ENCODE data around the gene RAB15. TPM values are rescaled to one million over a fixed set of nuclear protein-coding genes. Genes with fewer than 3 reads are reported as not detected.

The RAB15 gene
- total and polyA plus RNA-seq, 4 donors = 6.8 to 16.4 (median 14.9) TPM

GRCh38 chr14:64944861-64945260 lies 27.3 kb downstream of the RAB15 start:
- no peak overlapping the region for H3K4me3 ChIP-seq
- ATAC-seq (ENCODE audit: insufficient read depth, low FRiP score) (no peak), DNase-seq (no peak)
- H3K27me3 ChIP-seq (ENCODE audit: control insufficient read depth in 3 of 3, insufficient read depth in 3 of 3, low read length in 2 of 3) = no peaks in the 10 kb centered on the region
- H3K27ac ChIP-seq (ENCODE audit: low read depth in 1 of 2, low read length in 1 of 2) = no peak overlapping the region
- no peak overlapping the region for H3K9ac ChIP-seq (ENCODE audit: insufficient read depth in 1 of 2, low read length in 2 of 2)
- peaks cover 0 to 18% (median 4%) of the 10 kb centered on the region in 4 donors for H3K36me3 ChIP-seq (ENCODE audit: control insufficient read depth in 4 of 4, insufficient read depth in 4 of 4, low read length in 4 of 4)
- no peaks in the 10 kb centered on the region for H3K9me3 ChIP-seq (ENCODE audit: control insufficient read depth in 4 of 4, insufficient read depth in 3 of 4, low read length in 3 of 4)
- TF ChIP-seq CTCF (IDR thresholded peaks at IDR 0.05; ENCODE audit: control extremely low read depth, extremely low read depth) = no peak
- WGBS, 2 donors = 92 to 95% methylated on average over 4 of the region's 4 CpGs
- no peaks in the 10 kb centered on the region for H3K4me1 ChIP-seq (ENCODE audit: control insufficient read depth in 5 of 5, insufficient read depth in 5 of 5, low read length in 5 of 5)

DNA sequence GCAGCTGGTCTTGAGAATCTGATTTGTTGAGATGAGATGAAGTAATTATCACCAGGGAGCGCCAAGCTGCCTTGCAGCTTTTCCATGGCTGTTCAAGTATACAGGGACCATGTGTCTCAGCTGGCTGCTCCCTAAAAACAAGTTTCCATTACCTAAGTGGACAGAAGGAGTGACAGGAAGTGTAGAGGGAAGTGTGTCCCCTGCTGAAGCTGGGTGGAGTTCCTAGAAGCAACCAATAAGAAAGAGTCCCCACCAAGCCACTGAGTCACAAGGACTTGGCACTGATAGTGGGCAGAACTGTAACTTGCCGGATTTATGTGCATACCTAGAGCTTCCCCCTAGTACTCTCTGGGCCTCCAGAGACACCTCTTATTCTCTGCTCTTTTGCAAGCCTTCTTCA lies 28.1 kb downstream of the RAB15 start:
- 91 to 92% methylated on average over 2 of the region's 2 CpGs for WGBS, 2 donors
- no peaks in the 10 kb centered on the region for H3K4me1 ChIP-seq (ENCODE audit: control insufficient read depth in 5 of 5, insufficient read depth in 5 of 5, low read length in 5 of 5)

GRCh38 chr14:64943556-64943955 lies 28.6 kb downstream of the RAB15 start:
- no peak overlapping the region for H3K9ac ChIP-seq (ENCODE audit: insufficient read depth in 1 of 2, low read length in 2 of 2)
- no peak overlapping the region for H3K4me3 ChIP-seq
- ATAC-seq (ENCODE audit: insufficient read depth, low FRiP score) = no peak
- TF ChIP-seq CTCF (IDR thresholded peaks at IDR 0.05; ENCODE audit: control extremely low read depth, extremely low read depth) = no peak
- peaks cover 0 to 16% (median 3%) of the 10 kb centered on the region in 4 donors for H3K36me3 ChIP-seq (ENCODE audit: control insufficient read depth in 4 of 4, insufficient read depth in 4 of 4, low read length in 4 of 4)
- no peaks in the 10 kb centered on the region for H3K4me1 ChIP-seq (ENCODE audit: control insufficient read depth in 5 of 5, insufficient read depth in 5 of 5, low read length in 5 of 5)
- DNase-seq = no peak
- no peak overlapping the region for H3K27ac ChIP-seq (ENCODE audit: low read depth in 1 of 2, low read length in 1 of 2)
- no peaks in the 10 kb centered on the region for H3K9me3 ChIP-seq (ENCODE audit: control insufficient read depth in 4 of 4, insufficient read depth in 3 of 4, low read length in 3 of 4)
- 32 to 68% methylated on average over 6 of the region's 6 CpGs for WGBS, 2 donors
- H3K27me3 ChIP-seq (ENCODE audit: control insufficient read depth in 3 of 3, insufficient read depth in 3 of 3, low read length in 2 of 3) = no peaks in the 10 kb centered on the region

More for the DNA sequence above, 28.1 kb downstream of the RAB15 start:
- no peaks in the 10 kb centered on the region for H3K27me3 ChIP-seq (ENCODE audit: control insufficient read depth in 3 of 3, insufficient read depth in 3 of 3, low read length in 2 of 3)
- H3K27ac ChIP-seq (ENCODE audit: low read depth in 1 of 2, low read length in 1 of 2) = no peak overlapping the region
- no peaks in the 10 kb centered on the region for H3K9me3 ChIP-seq (ENCODE audit: control insufficient read depth in 4 of 4, insufficient read depth in 3 of 4, low read length in 3 of 4)
- ATAC-seq (ENCODE audit: insufficient read depth, low FRiP score) (no peak), DNase-seq (no peak)
- H3K9ac ChIP-seq (ENCODE audit: insufficient read depth in 1 of 2, low read length in 2 of 2) = no peak overlapping the region
- peaks cover 0 to 18% (median 3%) of the 10 kb centered on the region in 4 donors for H3K36me3 ChIP-seq (ENCODE audit: control insufficient read depth in 4 of 4, insufficient read depth in 4 of 4, low read length in 4 of 4)
- H3K4me3 ChIP-seq = no peak overlapping the region
- no peak for TF ChIP-seq CTCF (IDR thresholded peaks at IDR 0.05; ENCODE audit: control extremely low read depth, extremely low read depth)

GRCh38 chr14:64942531-64943111 lies 29.5 kb downstream of the RAB15 start, which contains the start of gene GPX2:
Gene GPX2 (minus strand): TSS chr14:64942745. CDS start chr14:64942726, 19 bp downstream.
- H3K9ac ChIP-seq (ENCODE audit: insufficient read depth in 1 of 2, low read length in 2 of 2) = no peak within 1 kb of the TSS
- H3K4me3 ChIP-seq = no peak within 1 kb of the TSS
- no peaks in the 10 kb centered on the region for H3K9me3 ChIP-seq (ENCODE audit: control insufficient read depth in 4 of 4, insufficient read depth in 3 of 4, low read length in 3 of 4)
- no peak for ATAC-seq (ENCODE audit: insufficient read depth, low FRiP score)
- H3K27ac ChIP-seq (ENCODE audit: low read depth in 1 of 2, low read length in 1 of 2) = no peak within 1 kb of the TSS
- WGBS, 2 donors = 82 to 87% methylated on average over 13 of the region's 13 CpGs
- no peak for TF ChIP-seq CTCF (IDR thresholded peaks at IDR 0.05; ENCODE audit: control extremely low read depth, extremely low read depth)
- H3K27me3 ChIP-seq (ENCODE audit: control insufficient read depth in 3 of 3, insufficient read depth in 3 of 3, low read length in 2 of 3) = no peaks in the 10 kb centered on the region
- H3K4me1 ChIP-seq (ENCODE audit: control insufficient read depth in 5 of 5, insufficient read depth in 5 of 5, low read length in 5 of 5) = no peaks in the 10 kb centered on the region
- DNase-seq = no peak
- H3K36me3 ChIP-seq (ENCODE audit: control insufficient read depth in 4 of 4, insufficient read depth in 4 of 4, low read length in 4 of 4) = peaks cover 0 to 7% (median 3%) of the 10 kb centered on the region in 4 donors
